Spleen (tissue), 11 donors: Measurements from ENCODE around the gene MICAL2. TPM values are rescaled to one million over a fixed set of nuclear protein-coding genes. Genes with fewer than 3 reads are reported as not detected.

Experiments used
- DNase-seq: peaks from one replicate; pipeline ENCODE4 v3.0.0-alpha.2; 2020
- H3K27ac ChIP-seq, 8 donors: fragments of 200-600 bp; sonication (generic) in 7 of 8; 1 replicate in 4 of 8; 2 replicates in 4 of 8; pipeline versions ENCODE4 v1.5.0 to v1.8.0; 2016 to 2021; ENCODE audit warnings: inconsistent platforms in 4 of 8, mild to moderate bottlenecking in 4 of 8, moderate library complexity in 1 of 8
- H3K27me3 ChIP-seq, 7 donors: fragments of 200-600 bp; sonication (generic) in 6 of 7; replicated peaks in 1 of 7; 1 replicate in 4 of 7; 2 replicates in 3 of 7; pipeline versions ENCODE4 v1.5.0 to v1.8.0; 2016 to 2021; ENCODE audit warnings: inconsistent platforms in 3 of 7, mild to moderate bottlenecking in 1 of 7
- H3K36me3 ChIP-seq, 6 donors: fragments of 200-600 bp; sonication (generic) in 5 of 6; 1 replicate in 4 of 6; 2 replicates in 2 of 6; pipeline versions ENCODE4 v1.5.0 to v1.8.0; 2016 to 2021; ENCODE audit warnings: inconsistent platforms in 2 of 6
- H3K4me1 ChIP-seq, 6 donors: fragments of 200-600 bp; sonication (generic) in 5 of 6; 1 replicate in 3 of 6; 2 replicates in 3 of 6; pipeline versions ENCODE4 v1.5.0 to v1.8.0; 2016 to 2021; ENCODE audit warnings: inconsistent platforms in 3 of 6
- H3K4me3 ChIP-seq, 8 donors: fragments of 200-600 bp; sonication (generic) in 7 of 8; 1 replicate in 4 of 8; 2 replicates in 4 of 8; pipeline versions ENCODE4 v1.5.0 to v1.8.0; 2016 to 2021; ENCODE audit warnings: inconsistent platforms in 4 of 8, mild to moderate bottlenecking in 4 of 8, moderate library complexity in 2 of 8
- H3K9me3 ChIP-seq, 8 donors: fragments of 200-600 bp; sonication (generic) in 7 of 8; 1 replicate in 4 of 8; 2 replicates in 4 of 8; pipeline versions ENCODE4 v1.5.0 to v1.8.0; 2016 to 2021; ENCODE audit warnings: inconsistent platforms in 4 of 8
- CTCF ChIP-seq, 11 experiments: fragments of 200-600 bp in 7 of 11; fragments of 450-650 bp in 4 of 11; sonication (generic) in 4 of 11; IDR thresholded peaks in 8 of 11; conservative IDR thresholded peaks in 3 of 11; 1 replicate in 7 of 11; 2 replicates in 4 of 11; pipeline versions ENCODE4 v1.4.0 to v1.8.0; 2016 to 2021; ENCODE audit warnings: antibody characterized with exemption in 11 of 11, inconsistent platforms in 4 of 11, mild to moderate bottlenecking in 1 of 11
- POLR2A ChIP-seq, 3 donors: fragments of 450-650 bp; IDR thresholded peaks; one replicate each; pipeline ENCODE4 v1.5.1; 2017; ENCODE audit warnings: antibody characterized with exemption in 3 of 3, mild to moderate bottlenecking in 1 of 3
- POLR2AphosphoS5 ChIP-seq, 3 donors: sonication (generic); formaldehyde crosslinking; IDR thresholded peaks; one replicate each; pipeline ENCODE4 v1.5.1; 2017; ENCODE audit warnings: antibody characterized with exemption in 3 of 3
- WGBS, 5 donors: extraction: QIAGEN DNeasy Blood & Tissue Kit in 3 of 5; methylation state at CpG; one replicate each; pipeline versions ENCODE4 v1.1.5 to v1.1.7; 2013 to 2018; 5-methylcytosine and 5-hydroxymethylcytosine counted together
- intact Hi-C: fragments of 100-400 bp; cut with DNase I; formaldehyde crosslinking; loops from one replicate; pipeline ENCODE4 v1.15.0; 2023; ENCODE audit warnings: low total_unique reads
- polyA plus RNA-seq, 3 donors: library from polyadenylated mRNA; stranded (reverse); fragments of 200-250 nt; gene quantifications; one replicate each; pipeline ENCODE4 v1.2.1, GENCODE V29; 2013
- total RNA-seq, 7 donors: library from RNA; depleted of rRNA in 3 of 7; stranded (reverse); fragments of >200 nt in 3 of 7; fragmentation: NEBNext Ultra II Directional in 4 of 7; extraction: Animal tissue kit (Norgen Biotek cat#: 25700) in 4 of 7; gene quantifications; one replicate each; pipeline versions ENCODE4 v1.1.0 to v1.2.1, GENCODE V29; 2016 to 2021
- donor health status: healthy with polysubstance abuse.
- donor health status: DM: no; HTN: no; CAD: no; lungs with moderate emphysema.
- donor health status: DM: no; HTN: no; CAD: no.
- donor health status: Bipolar disorder and iron deficiency.
- donor health status: healthy.
- donor health status: DM: no; HTN: no; CAD: no.
- donor health status: DM: yes; HTN: yes; CAD: no.

MICAL2 gene
- total and polyA plus RNA-seq, 10 donors = 1.9 to 50.8 (median 32.3) TPM

GRCh38 chr11:12236744-12237101 is 126.3 kb downstream of the MICAL2 start:
- DNase-seq = no peak
- no peak overlapping the region for H3K4me3 ChIP-seq
- no peak for TF ChIP-seq POLR2AphosphoS5 (IDR thresholded peaks at IDR 0.05)
- peak in 4 of 11 experiments; percentile 19 to 37 (median 33) for TF ChIP-seq CTCF (IDR thresholded peaks at IDR 0.05 in 8 of 11, conservative IDR thresholded peaks at IDR 0.05 in 3 of 11)
- no peak for TF ChIP-seq POLR2A (IDR thresholded peaks at IDR 0.05)
- H3K27ac ChIP-seq = peak overlapping the region in 3 of 8 donors; percentile 60 to 76 (median 66)
- no peaks in the 10 kb centered on the region for H3K9me3 ChIP-seq
- H3K36me3 ChIP-seq = peaks cover 0 to 34% (median 0%) of the 10 kb centered on the region in 6 donors
- intact Hi-C loops = loop anchor here (2.0 kb wide), 1 partner anchor 190 kb away; no protein-coding TSS in a partner anchor
- WGBS, 5 donors = 56 to 61% (median 61%) methylated on average over 5 of the region's 5 CpGs
- no peaks in the 10 kb centered on the region for H3K27me3 ChIP-seq
- H3K4me1 ChIP-seq = peaks cover 0 to 26% (median 16%) of the 10 kb centered on the region in 6 donors

- peaks cover 0 to 31% (median 16%) of the 10 kb centered on the region in 6 donors for H3K4me1 ChIP-seq
- 79 to 94% (median 93%) methylated on average over 3 of the region's 3 CpGs for WGBS, 5 donors
- no peak for DNase-seq
- TF ChIP-seq CTCF (IDR thresholded peaks at IDR 0.05 in 8 of 11, conservative IDR thresholded peaks at IDR 0.05 in 3 of 11) = no peak
- no peak for TF ChIP-seq POLR2AphosphoS5 (IDR thresholded peaks at IDR 0.05)
- TF ChIP-seq POLR2A (IDR thresholded peaks at IDR 0.05) = no peak
- no peaks in the 10 kb centered on the region for H3K9me3 ChIP-seq
- intact Hi-C loops = loop anchor here (2.0 kb wide), 1 partner anchor 191 kb away; no protein-coding TSS in a partner anchor
- peaks cover 0 to 34% (median 0%) of the 10 kb centered on the region in 6 donors for H3K36me3 ChIP-seq
- no peak overlapping the region for H3K4me3 ChIP-seq
- no peaks in the 10 kb centered on the region for H3K27me3 ChIP-seq
- H3K27ac ChIP-seq = no peak overlapping the region
Measured at GRCh38 chr11:12237381-12237784, 127.0 kb downstream of the MICAL2 start.

GRCh38 chr11:12238420-12238819 is 128.0 kb downstream of the MICAL2 start:
- Histone ChIP-seq H3K4me3 (no peak overlapping the region), H3K36me3 (peaks cover 0 to 38% (median 0%) of the 10 kb centered on the region in 6 donors), H3K27ac (no peak overlapping the region), H3K4me1 (peaks cover 0 to 31% (median 16%) of the 10 kb centered on the region in 6 donors), H3K9me3 (no peaks in the 10 kb centered on the region), H3K27me3 (no peaks in the 10 kb centered on the region)
- intact Hi-C loops = no loop called here
- TF ChIP-seq POLR2A (IDR thresholded peaks at IDR 0.05) = no peak
- no peak for TF ChIP-seq POLR2AphosphoS5 (IDR thresholded peaks at IDR 0.05)
- no peak for TF ChIP-seq CTCF (IDR thresholded peaks at IDR 0.05 in 8 of 11, conservative IDR thresholded peaks at IDR 0.05 in 3 of 11)
- DNase-seq = no peak
- 86 to 91% (median 90%) methylated on average over 4 of the region's 4 CpGs for WGBS, 5 donors

DNA sequence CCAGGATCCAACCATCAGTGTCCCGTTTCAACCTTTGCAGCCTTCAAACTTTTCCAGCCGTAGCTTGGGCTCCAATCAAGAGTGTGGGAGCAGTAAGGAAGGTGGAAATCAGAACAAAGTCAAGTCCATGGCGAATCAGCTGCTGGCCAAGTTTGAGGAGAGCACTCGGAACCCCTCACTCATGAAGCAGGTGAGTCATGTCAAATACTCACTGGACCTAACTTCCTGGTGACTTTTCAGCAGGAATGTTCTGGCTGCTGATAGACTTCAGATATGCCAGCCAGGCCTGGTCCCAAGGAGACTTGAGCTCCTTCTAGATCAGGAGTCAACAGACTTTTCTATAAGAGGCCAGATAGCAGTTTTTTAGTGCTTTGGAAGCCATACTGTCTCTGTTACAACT is 129.0 kb downstream of the MICAL2 start:
- H3K4me3 ChIP-seq = no peak overlapping the region
- no peaks in the 10 kb centered on the region for H3K9me3 ChIP-seq
- peak overlapping the region in 1 of 8 donors; percentile 43 for H3K27ac ChIP-seq
- intact Hi-C loops = no loop called here
- no peak for DNase-seq
- WGBS, 5 donors = 89 to 96% (median 92%) methylated on average over 3 to 4 of the region's 4 CpGs
- H3K36me3 ChIP-seq = peaks cover 0 to 47% (median 0%) of the 10 kb centered on the region in 6 donors
- TF ChIP-seq CTCF (IDR thresholded peaks at IDR 0.05 in 8 of 11, conservative IDR thresholded peaks at IDR 0.05 in 3 of 11) (no peak), POLR2AphosphoS5 (IDR thresholded peaks at IDR 0.05) (no peak), POLR2A (IDR thresholded peaks at IDR 0.05) (no peak)
- peaks cover 0 to 31% (median 16%) of the 10 kb centered on the region in 6 donors for H3K4me1 ChIP-seq
- no peaks in the 10 kb centered on the region for H3K27me3 ChIP-seq
